Measurements from ENCODE around the gene TPSAB1. TPM values are rescaled to one million over a fixed set of nuclear protein-coding genes. Genes with fewer than 3 reads are reported as not detected.
"Not testable (repeated sequence)": the region's sequence is repeated elsewhere in the genome, so short reads cannot be mapped to it uniquely, and the experiment has no call there.

TPSAB1 gene
- total RNA-seq, 1 donor from 2014 or later: not detected

- no peaks in the 10 kb centered on the region for H3K9me3 Mint-ChIP-seq (ENCODE audit: low read depth)
- no peak for DNase-seq (ENCODE audit: low spot score, unreplicated experiment)
- H3K36me3 Mint-ChIP-seq (ENCODE audit: insufficient read depth): no peaks in the 10 kb centered on the region
- H3K27me3 Mint-ChIP-seq: peaks cover 21% of the 10 kb centered on the region
- peaks cover 2% of the 10 kb centered on the region for H3K4me1 Mint-ChIP-seq (ENCODE audit: low read depth)
- no peak overlapping the region for H3K4me3 Mint-ChIP-seq (ENCODE audit: low read depth)
- TF ChIP-seq CTCF (IDR thresholded peaks at IDR 0.05; ENCODE audit: unreplicated experiment): no peak
- no peak overlapping the region for H3K27ac Mint-ChIP-seq
These were observed 4.4 kb downstream of the TPSAB1 start for GRCh38 chr16:1244881-1245280.

- TF ChIP-seq CTCF (IDR thresholded peaks at IDR 0.05; ENCODE audit: unreplicated experiment): no peak
- Mint-ChIP-seq H3K4me1 (ENCODE audit: low read depth) (peaks cover 2% of the 10 kb centered on the region), H3K27me3 (peaks cover 21% of the 10 kb centered on the region), H3K9me3 (ENCODE audit: low read depth) (no peaks in the 10 kb centered on the region), H3K36me3 (ENCODE audit: insufficient read depth) (no peaks in the 10 kb centered on the region), H3K4me3 (ENCODE audit: low read depth) (no peak overlapping the region), H3K27ac (no peak overlapping the region)
- DNase-seq (ENCODE audit: low spot score, unreplicated experiment): no peak
These were observed 5.0 kb downstream of the TPSAB1 start for GRCh38 chr16:1245452-1246020.

GRCh38 chr16:1247903-1248537, 7.5 kb downstream of the TPSAB1 start:
- DNase-seq (ENCODE audit: low spot score, unreplicated experiment); H3K4me1 Mint-ChIP-seq (ENCODE audit: low read depth); H3K36me3 Mint-ChIP-seq (ENCODE audit: insufficient read depth); H3K9me3 Mint-ChIP-seq (ENCODE audit: low read depth); H3K4me3 Mint-ChIP-seq (ENCODE audit: low read depth); H3K27ac Mint-ChIP-seq: not testable (repeated sequence)
- peaks cover 21% of the 10 kb centered on the region for H3K27me3 Mint-ChIP-seq

GRCh38 chr16:1249031-1249755, 8.7 kb downstream of the TPSAB1 start:
- not testable (repeated sequence) for DNase-seq (ENCODE audit: low spot score, unreplicated experiment); H3K36me3 Mint-ChIP-seq (ENCODE audit: insufficient read depth); H3K27ac Mint-ChIP-seq; H3K4me3 Mint-ChIP-seq (ENCODE audit: low read depth); H3K4me1 Mint-ChIP-seq (ENCODE audit: low read depth); H3K9me3 Mint-ChIP-seq (ENCODE audit: low read depth)
- peaks cover 21% of the 10 kb centered on the region for H3K27me3 Mint-ChIP-seq

- H3K9me3 Mint-ChIP-seq (ENCODE audit: low read depth); DNase-seq (ENCODE audit: low spot score, unreplicated experiment); H3K4me1 Mint-ChIP-seq (ENCODE audit: low read depth); H3K27me3 Mint-ChIP-seq; H3K27ac Mint-ChIP-seq; H3K36me3 Mint-ChIP-seq (ENCODE audit: insufficient read depth); H3K4me3 Mint-ChIP-seq (ENCODE audit: low read depth): not testable (repeated sequence)
These were observed 13.3 kb downstream of the TPSAB1 start for GRCh38 chr16:1253701-1254364.

GRCh38 chr16:1254821-1255220, 14.3 kb downstream of the TPSAB1 start:
- not testable (repeated sequence) for H3K4me1 Mint-ChIP-seq (ENCODE audit: low read depth); H3K27me3 Mint-ChIP-seq; H3K4me3 Mint-ChIP-seq (ENCODE audit: low read depth); H3K27ac Mint-ChIP-seq; DNase-seq (ENCODE audit: low spot score, unreplicated experiment); H3K36me3 Mint-ChIP-seq (ENCODE audit: insufficient read depth); H3K9me3 Mint-ChIP-seq (ENCODE audit: low read depth)

- not testable (repeated sequence) for H3K27ac Mint-ChIP-seq; H3K36me3 Mint-ChIP-seq (ENCODE audit: insufficient read depth); H3K9me3 Mint-ChIP-seq (ENCODE audit: low read depth); H3K4me1 Mint-ChIP-seq (ENCODE audit: low read depth); H3K27me3 Mint-ChIP-seq; H3K4me3 Mint-ChIP-seq (ENCODE audit: low read depth); DNase-seq (ENCODE audit: low spot score, unreplicated experiment)
These were observed 15.0 kb downstream of the TPSAB1 start, which contains the start of gene TPSD1 for GRCh38 chr16:1255276-1256122. Gene TPSD1 (plus strand): TSS chr16:1256069. CDS start chr16:1256281, 212 bp downstream.

- H3K36me3 Mint-ChIP-seq (ENCODE audit: insufficient read depth); H3K4me1 Mint-ChIP-seq (ENCODE audit: low read depth); H3K9me3 Mint-ChIP-seq (ENCODE audit: low read depth); DNase-seq (ENCODE audit: low spot score, unreplicated experiment); H3K4me3 Mint-ChIP-seq (ENCODE audit: low read depth); H3K27ac Mint-ChIP-seq: not testable (repeated sequence)
- H3K27me3 Mint-ChIP-seq: peaks cover 13% of the 10 kb centered on the region
These were observed 15.9 kb downstream of the TPSAB1 start for GRCh38 chr16:1256296-1256873.
